GM19468 (cell line): ENCODE results near the gene KMT2B.
"Not testable (repeated sequence)": the region's sequence is repeated elsewhere in the genome, so short reads cannot be mapped to it uniquely, and the experiment has no call there.

Experiments used
- ATAC-seq: cut with Tn5 transposase; IDR thresholded peaks from one replicate; pipeline ENCODE4 v1.9.1; 2021; ENCODE audit warnings: mild to moderate bottlenecking, moderate library complexity, moderate number of reproducible peaks; ENCODE audit not compliant: unreplicated experiment; ENCODE audit errors: extremely low read depth

KMT2B gene, protein sequence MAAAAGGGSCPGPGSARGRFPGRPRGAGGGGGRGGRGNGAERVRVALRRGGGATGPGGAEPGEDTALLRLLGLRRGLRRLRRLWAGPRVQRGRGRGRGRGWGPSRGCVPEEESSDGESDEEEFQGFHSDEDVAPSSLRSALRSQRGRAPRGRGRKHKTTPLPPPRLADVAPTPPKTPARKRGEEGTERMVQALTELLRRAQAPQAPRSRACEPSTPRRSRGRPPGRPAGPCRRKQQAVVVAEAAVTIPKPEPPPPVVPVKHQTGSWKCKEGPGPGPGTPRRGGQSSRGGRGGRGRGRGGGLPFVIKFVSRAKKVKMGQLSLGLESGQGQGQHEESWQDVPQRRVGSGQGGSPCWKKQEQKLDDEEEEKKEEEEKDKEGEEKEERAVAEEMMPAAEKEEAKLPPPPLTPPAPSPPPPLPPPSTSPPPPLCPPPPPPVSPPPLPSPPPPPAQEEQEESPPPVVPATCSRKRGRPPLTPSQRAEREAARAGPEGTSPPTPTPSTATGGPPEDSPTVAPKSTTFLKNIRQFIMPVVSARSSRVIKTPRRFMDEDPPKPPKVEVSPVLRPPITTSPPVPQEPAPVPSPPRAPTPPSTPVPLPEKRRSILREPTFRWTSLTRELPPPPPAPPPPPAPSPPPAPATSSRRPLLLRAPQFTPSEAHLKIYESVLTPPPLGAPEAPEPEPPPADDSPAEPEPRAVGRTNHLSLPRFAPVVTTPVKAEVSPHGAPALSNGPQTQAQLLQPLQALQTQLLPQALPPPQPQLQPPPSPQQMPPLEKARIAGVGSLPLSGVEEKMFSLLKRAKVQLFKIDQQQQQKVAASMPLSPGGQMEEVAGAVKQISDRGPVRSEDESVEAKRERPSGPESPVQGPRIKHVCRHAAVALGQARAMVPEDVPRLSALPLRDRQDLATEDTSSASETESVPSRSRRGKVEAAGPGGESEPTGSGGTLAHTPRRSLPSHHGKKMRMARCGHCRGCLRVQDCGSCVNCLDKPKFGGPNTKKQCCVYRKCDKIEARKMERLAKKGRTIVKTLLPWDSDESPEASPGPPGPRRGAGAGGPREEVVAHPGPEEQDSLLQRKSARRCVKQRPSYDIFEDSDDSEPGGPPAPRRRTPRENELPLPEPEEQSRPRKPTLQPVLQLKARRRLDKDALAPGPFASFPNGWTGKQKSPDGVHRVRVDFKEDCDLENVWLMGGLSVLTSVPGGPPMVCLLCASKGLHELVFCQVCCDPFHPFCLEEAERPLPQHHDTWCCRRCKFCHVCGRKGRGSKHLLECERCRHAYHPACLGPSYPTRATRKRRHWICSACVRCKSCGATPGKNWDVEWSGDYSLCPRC (N-terminal part only)

DNA sequence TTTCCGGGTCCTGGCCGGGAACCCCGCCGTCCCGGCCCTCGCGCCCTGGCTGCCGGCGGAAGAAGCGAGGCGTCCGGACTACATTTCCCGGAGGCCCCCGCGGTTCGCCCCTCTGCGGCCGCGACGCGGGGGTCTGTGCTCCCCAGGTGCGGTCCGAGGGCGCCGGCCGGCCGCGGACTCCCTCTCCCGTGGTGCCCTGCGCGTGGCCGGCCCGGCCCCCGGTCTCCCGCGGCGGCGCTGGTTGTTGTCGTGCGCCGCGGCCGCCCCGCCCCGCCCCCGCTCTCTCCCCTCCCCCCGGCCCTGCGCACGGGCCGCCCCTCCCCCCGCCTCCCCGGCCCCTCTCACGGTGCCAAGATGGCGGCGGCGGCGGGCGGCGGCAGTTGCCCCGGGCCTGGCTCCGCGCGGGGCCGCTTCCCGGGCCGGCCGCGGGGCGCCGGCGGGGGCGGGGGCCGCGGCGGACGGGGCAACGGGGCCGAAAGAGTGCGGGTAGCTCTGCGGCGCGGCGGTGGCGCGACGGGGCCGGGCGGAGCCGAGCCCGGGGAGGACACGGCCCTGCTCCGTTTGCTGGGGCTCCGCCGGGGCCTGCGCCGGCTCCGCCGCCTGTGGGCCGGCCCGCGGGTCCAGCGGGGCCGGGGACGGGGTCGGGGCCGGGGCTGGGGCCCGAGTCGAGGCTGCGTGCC lies at the start of gene KMT2B:
Gene KMT2B, plus strand, starts transcription at position 339 of the 680 bp plus-strand sequence. Its CDS starts 16 bp downstream, at position 355.
- no peak for ATAC-seq

DNA sequence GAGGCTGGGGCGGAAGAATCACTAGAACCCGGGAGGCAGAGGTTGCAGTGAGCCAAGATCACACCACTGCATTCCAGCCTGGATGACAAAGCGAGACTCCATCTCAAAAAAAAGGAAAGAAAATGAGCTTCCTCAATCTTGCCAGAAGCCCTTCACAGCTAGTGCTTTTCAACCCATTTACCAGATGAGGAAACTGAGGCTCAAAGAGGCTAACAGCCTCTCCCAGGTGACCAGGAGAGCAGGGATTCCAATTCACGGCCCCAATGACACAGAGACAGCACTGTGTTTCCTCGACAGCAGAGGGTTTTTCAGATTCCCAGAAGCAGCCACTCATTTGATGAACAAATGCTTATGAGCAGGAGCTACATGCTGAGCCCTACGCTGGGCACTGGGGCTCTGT lies 48.2 kb upstream of the KMT2B start:
- ATAC-seq = no peak

DNA sequence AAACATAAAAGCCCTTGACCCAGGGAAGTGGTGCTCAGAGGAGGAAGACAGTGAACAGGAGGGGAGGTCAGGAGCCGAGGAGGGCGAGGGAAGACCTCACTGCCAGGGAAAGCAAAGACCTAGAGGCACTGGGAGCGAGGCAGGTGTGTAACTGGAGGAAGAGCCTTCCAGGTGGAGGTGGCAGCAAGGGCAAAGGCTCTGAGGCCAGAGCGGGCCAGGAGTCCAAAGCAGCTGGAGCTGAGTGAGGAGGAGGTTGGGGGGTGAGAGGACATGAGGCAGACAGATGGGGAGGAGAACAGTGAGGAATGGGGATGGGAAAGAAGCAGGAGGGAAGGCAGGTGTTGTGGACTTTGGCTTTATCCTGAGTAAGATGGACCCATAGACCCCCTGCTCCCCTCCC lies 47.8 kb upstream of the KMT2B start:
- ATAC-seq = no peak

DNA sequence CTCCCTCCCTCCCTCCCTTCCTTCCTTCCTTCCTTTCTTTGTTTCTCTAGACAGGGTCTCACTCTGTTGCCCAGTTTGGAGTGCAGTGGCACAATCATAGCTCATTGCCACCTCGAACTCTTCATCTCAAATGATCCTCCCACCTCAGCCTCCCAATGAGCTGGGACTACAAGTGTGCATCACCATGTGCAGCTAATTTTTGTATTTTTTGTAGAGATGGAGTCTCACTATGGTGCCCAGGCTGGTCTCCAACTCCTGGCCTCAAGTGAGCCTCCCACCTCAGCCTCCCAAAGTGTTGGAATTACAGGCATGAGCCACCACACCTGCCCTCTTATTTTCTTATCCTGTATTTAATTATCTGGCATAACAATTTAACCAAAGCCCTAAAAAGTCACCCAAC lies 47.1 kb upstream of the KMT2B start:
- ATAC-seq = no peak

DNA sequence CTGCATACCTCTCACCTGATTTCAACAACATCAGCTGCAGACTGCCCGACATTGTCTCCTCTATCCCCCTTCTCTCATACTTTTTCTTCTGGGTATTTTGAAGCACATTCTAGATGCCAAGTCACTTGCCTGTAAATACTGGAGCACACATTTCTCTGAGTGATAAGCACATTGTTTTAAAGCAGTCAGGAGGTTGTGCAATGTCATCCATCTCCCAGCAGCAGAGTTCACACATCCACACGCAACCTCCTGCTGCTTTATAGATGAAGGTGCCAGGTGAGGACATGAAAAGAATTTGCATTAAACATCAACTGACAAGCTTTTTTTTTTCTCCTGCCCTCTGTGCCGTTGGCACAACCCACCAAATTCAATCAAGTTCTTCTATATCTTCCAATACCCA lies 46.0 kb upstream of the KMT2B start:
- ATAC-seq = no peak

DNA sequence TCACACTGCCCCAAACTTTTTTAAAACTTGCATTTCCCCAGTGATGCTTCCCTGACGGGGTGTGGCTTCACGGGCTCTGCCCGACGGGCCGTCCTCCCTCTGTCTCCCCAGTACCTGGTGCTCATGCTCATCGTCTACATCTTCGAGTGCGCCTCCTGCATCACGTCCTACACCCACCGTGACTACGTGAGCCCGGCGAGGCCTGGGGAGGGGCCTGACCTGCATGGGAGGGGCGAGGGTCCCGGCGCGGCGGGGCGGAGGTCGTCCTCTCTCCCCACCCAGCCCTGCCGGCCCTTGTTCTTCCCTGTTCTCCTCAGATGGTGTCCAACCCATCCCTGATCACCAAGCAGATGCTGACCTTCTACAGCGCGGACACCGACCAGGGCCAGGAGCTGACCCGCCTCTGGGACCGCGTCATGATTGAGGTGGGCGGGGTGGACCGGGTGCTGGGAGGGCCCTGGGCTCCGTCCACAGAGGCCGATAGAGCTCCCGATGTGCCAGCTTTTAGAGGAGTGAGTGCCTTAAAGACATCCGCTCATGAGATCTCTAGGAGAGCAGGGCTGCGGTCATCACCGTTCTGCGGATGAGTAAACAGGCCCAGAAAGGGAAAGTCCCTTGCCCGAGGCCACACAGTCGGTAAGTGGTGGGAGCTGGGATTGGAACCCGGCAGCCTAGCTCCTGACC lies 44.5 kb upstream of the KMT2B start:
- no peak for ATAC-seq

DNA sequence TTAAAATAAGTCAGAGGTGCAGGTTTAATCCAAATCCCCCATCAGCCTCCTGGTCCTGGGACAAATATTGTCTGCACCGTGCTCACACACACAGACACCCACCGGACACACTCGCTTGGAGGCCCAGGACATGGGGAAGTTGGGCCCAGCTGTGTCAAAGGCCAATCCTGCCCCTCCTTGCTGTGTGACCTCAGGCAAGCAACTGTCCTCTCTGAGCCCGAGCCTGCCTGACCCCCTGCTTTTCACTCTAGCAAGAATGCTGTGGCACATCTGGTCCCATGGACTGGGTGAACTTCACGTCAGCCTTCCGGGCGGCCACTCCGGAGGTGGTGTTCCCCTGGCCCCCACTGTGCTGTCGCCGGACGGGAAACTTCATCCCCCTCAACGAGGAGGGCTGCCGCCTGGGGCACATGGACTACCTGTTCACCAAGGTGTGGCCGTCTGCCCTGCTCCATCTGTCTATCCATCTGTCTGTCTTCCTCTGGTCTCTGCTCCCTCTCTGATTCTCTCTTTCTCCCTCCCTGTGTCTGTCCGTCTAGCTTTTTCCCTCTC lies 42.1 kb upstream of the KMT2B start:
- ATAC-seq = no peak

DNA sequence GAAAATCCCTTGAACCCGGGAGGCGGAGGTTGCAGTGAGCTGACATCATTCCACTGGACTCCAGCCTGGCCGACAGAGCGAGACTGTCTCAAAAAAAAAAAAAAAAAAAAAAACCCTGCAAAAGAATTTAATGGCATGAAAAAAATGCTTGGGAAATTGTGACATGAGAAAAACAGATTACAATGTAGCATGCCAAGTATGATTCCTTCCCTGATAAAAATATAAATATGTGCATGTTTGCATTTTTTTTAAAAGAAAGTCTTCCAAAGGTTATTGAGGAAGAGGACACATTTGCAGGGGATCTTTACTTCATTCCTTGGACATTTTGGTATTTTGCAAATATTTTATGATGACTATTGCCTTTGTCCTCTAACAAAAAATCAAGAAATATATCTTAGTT lies 28.0 kb upstream of the KMT2B start:
- ATAC-seq = no peak

DNA sequence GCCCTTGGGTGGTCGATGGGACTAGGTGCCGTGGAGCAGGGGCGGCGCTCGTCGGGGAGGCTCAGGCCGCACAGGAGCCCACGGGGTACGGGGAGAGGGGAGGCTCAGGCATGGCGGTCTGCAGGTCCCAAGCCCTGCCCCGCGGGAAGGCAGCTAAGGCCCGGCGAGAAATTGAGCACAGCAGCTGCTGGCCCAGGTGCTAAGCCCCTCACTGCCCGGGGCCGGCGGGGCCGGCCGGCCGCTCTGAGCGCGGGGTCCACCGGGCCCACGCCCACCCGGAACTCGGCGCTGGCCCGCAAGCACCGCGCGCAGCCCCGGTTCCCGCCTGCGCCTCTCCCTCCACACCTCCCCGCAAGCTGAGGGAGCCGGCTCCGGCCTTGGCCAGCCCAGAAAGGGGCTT lies 26.7 kb upstream of the KMT2B start:
- not testable (repeated sequence) for ATAC-seq

DNA sequence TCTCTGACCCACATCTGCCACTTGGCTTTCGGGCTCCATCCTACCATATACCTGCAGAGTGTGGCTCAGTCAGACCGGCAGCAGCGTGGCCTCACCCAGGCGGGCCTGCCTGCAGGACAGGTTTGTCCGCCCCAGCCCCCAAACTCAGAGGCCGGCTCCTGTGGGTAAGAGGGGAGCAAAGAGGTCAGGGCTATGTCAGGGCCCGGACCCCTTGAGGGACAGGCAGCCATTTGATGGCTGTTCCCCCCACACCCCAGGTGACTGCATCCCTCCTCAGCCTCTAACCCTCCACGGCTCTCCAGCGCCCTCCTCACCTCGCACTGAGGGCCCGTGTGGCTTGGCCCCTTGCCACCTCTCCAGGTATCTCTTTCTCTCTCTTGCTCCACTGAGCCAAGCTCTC lies 25.8 kb upstream of the KMT2B start:
- no peak for ATAC-seq

DNA sequence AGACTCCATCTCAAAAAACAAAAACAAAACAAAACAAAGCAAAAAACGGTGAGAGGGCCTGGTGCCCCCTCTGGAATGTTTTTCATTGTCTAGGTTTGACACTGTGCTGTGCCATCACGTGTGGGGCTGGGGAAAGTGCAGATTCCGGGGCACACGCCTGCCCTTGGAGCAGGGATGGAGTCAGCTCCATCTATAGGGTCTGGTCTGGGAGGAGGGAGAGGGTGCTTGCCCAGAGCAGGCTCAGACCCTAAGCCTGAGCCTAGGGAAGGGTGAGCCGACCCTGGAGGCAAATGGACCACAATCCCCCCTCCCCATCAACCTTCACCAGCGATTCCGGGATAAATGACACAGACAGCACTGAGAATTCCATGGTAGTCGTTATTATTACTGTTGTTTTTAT lies 24.4 kb upstream of the KMT2B start:
- ATAC-seq = no peak

DNA sequence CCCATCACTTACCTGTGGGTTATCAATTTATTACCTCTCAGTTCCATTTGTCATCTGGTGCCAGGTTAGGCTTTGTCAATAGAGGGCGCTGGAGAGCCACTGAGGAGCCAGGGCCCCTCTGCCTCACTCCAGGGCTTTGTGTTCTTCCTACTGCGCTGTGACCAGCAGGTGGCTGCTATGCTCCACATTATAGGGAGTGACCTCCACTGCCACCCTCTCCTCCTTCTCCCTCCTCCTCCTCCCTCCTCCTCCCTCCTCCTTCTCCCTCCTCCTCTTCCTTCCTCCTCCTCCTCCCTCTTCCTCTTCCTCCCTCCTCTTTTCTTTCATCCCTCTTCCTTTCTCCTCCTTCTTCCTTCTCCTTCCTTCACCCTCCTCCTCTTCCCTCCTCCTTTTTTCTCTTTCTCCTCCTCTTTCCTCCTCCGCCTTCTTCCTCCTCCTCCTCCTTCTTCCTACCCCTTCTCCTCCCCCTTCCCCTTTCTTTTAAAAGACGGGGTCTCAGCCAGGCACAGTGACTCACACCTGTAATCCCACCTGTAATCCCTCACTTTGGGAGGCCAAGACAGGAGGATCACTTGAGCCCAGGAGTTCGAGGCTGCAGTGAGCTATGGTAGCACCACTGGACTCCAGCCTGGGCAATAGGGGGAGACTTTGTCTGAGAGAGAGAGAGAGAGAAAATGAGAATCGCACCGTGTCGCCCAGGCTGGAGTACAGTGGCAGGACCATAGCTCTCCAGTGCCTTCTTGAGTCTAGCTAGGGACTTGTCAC lies 23.8 kb upstream of the KMT2B start:
- no peak for ATAC-seq

DNA sequence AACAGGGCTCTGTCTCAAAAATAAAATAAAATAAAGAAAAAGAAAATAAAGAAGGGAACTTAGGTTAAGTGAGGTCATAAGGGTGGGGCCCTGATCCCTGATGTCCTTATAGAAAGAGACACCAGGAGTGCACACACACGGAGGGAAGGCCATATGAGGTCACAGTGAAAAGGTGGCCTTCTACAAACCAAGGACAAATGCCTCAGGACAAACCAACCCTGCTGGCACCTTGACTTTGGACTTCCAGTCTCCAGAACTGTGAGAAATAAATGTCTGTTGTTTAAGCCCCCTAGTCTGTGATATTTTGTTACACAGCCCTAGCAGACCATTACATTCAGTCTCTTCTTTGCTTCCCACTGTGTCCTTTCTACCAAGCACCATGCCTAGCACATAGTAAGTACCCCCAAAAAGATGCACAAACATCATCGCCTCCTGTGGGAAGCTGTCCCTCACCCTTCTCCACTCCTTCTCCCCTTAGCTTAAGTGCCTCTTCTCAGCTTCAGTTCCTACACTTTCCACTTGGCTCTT lies 21.8 kb upstream of the KMT2B start:
- ATAC-seq = no peak

DNA sequence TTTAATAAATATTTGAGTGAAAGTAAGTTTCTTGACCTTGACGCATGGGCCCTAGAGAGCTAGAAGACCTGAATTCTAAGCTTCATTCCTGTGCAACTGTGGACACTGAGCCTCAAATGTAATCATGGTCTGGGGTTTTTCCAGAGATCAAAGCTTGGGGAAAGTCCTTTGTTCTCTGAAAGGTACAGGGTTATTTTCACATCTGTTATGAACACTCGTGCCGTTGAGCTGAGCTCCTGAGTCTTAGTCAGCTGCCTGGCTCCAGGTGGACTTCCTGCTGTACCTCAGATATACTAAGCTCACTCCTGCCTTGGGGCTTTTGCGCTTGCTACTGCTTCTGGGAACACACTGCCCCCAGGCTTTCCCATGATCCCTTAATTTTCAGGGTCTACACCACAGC lies 21.0 kb upstream of the KMT2B start:
- no peak for ATAC-seq

DNA sequence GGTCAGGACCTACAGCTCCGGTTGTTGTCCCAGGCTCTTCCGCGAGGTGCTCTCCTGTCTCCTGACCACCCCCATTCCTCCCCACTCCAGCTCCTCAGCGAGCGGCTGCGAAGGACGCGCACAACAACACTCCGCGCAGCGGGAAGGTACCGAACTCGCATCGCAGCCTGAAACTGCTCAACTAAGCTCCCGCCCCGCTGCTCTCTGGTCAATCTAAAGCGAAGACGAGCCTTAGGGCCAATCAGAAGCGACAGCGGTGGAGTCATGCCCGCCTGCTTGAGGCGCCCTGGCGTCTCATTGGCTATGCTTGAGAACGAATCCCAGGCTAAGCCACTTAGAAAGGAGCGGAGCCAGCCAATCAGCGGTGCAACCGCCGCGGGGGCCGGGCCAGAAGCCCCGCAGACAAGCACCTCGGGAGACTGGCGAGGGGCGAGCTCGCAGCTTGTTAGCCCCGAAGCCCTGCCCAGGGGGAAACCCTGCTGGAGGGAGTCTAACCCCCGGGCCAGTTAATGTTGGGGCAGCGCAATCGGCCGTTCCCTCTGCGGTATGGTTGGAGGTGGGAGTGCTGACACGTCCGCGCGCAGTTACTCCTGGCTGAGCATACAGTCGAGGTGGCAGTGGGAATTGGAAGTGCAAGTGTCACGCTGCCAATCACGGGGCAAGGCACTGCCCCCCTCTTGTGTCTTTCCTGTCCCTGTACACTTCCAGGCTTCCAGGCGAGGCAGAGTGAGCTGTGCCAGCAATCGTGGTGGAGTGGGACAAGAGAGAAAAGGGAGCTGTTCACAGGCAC lies 15.4 kb upstream of the KMT2B start:
- peak; percentile 85 for ATAC-seq

DNA sequence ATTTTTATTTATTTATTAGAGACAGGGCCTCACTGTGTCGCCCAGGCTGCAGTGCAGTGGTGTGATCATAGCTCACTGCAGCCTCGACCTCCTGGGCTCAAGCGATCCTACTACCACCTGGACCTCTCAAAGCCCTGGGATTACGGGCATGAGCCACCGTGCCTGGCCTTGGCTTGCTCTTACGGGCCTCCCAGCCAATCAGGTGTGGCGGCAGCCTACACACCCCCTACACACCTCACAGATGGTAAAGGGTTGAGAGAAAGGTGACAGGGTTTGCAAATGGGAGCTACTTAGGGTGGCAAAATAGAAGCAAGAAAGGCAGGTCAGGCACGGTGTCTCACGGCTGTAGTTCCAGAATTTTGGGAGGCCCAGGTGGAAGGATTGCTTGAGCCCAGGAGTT lies 14.5 kb upstream of the KMT2B start:
- ATAC-seq = no peak

DNA sequence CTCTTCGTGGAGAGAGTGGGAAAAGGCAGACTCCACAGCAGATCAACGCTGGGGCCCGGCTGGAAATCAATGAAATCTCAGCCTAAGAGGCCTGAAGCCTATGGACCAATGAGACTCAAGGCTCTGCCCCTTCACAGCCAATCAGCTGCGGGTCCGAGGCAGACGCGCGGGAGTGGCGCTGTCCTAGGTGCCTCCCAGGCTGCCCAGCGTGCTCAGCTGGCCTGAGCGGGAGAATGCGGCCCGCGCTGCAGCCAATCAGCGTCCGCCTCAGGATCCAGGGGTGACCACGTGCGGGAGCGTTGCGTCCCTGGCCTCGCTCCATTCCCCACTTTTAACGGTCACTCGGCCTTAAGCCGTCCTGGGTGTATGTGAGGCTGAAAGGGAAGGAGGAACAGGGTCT lies 13.6 kb upstream of the KMT2B start, which contains the start of gene ZBTB32:
Gene ZBTB32, plus strand, starts transcription at position 341 of the 400 bp plus-strand sequence. CDS start 10,069 bp downstream, outside the sequence.
- ATAC-seq = no peak
